Progenitor cell of endocrine pancreas (in vitro differentiated cells): ENCODE measurements around the gene RND2. TPM values are rescaled to one million over a fixed set of nuclear protein-coding genes. Genes with fewer than 3 reads are reported as not detected.

Source experiments
- DNase-seq: peaks from one replicate; pipeline ENCODE4 v3.0.0; 2021; ENCODE audit warnings: low spot score; ENCODE audit not compliant: unreplicated experiment
- H3K27ac Mint-ChIP-seq: 2 replicates; pipeline ENCODE4 v1.8.0; 2021; ENCODE audit warnings: mild to moderate bottlenecking, moderate library complexity, mixed read lengths
- H3K27me3 Mint-ChIP-seq: 2 replicates; pipeline ENCODE4 v1.8.0; 2021; ENCODE audit warnings: mixed read lengths
- H3K36me3 Mint-ChIP-seq: 2 replicates; pipeline ENCODE4 v1.8.0; 2022; ENCODE audit warnings: mixed read lengths; ENCODE audit not compliant: insufficient read depth
- H3K4me1 Mint-ChIP-seq: 2 replicates; pipeline ENCODE4 v1.8.0; 2021; ENCODE audit warnings: low read depth, mixed read lengths
- H3K4me3 Mint-ChIP-seq: 2 replicates; pipeline ENCODE4 v1.8.0; 2021; ENCODE audit warnings: low read depth, mild to moderate bottlenecking, moderate library complexity, mixed read lengths
- H3K9me3 Mint-ChIP-seq: 2 replicates; pipeline ENCODE4 v1.8.0; 2021; ENCODE audit warnings: low read depth, mixed read lengths
- CTCF ChIP-seq: fragments of 200-600 bp; sonication (generic); IDR thresholded peaks from one replicate; pipeline ENCODE4 v1.5.0; 2021; ENCODE audit warnings: antibody characterized with exemption, mild to moderate bottlenecking; ENCODE audit not compliant: unreplicated experiment
- total RNA-seq: library from RNA; stranded (reverse); gene quantifications from 2 replicates; pipeline ENCODE4 v1.2.1, GENCODE V29; 2021

The RND2 gene
- total RNA-seq, 1 donor from 2014 or later = 12.4 TPM

- TF ChIP-seq CTCF = no peak
- peaks cover 5% of the 10 kb centered on the region for H3K36me3 Mint-ChIP-seq
- peak overlapping the region; percentile 95 for H3K4me3 Mint-ChIP-seq
- H3K27ac Mint-ChIP-seq = peak overlapping the region; percentile 96
- peak; percentile 46 for DNase-seq
- H3K9me3 Mint-ChIP-seq = no peaks in the 10 kb centered on the region
- H3K27me3 Mint-ChIP-seq = no peaks in the 10 kb centered on the region
- peaks cover 31% of the 10 kb centered on the region for H3K4me1 Mint-ChIP-seq
Measured at GRCh38 chr17:43020789-43021740, 4.0 kb upstream of the RND2 start.

- no peaks in the 10 kb centered on the region for H3K27me3 Mint-ChIP-seq
- peaks cover 31% of the 10 kb centered on the region for H3K4me1 Mint-ChIP-seq
- peaks cover 5% of the 10 kb centered on the region for H3K36me3 Mint-ChIP-seq
- DNase-seq = peak; percentile 53
- peak within 1 kb of the TSS; percentile 96 for H3K27ac Mint-ChIP-seq
- peak within 1 kb of the TSS; percentile 95 for H3K4me3 Mint-ChIP-seq
- H3K9me3 Mint-ChIP-seq = no peaks in the 10 kb centered on the region
- TF ChIP-seq CTCF = no peak
Measured at GRCh38 chr17:43021741-43022512, 3.1 kb upstream of the RND2 start, which contains the start of gene VAT1. VAT1 (minus strand) TSS chr17:43022385; CDS start chr17:43022322, 63 bp downstream.

- Mint-ChIP-seq H3K27me3 (no peaks in the 10 kb centered on the region), H3K9me3 (no peaks in the 10 kb centered on the region), H3K36me3 (no peaks in the 10 kb centered on the region), H3K4me1 (peaks cover 12% of the 10 kb centered on the region), H3K4me3 (peak overlapping the region; percentile 83), H3K27ac (peak overlapping the region; percentile 90)
- DNase-seq = no peak
- TF ChIP-seq CTCF = no peak
Measured at GRCh38 chr17:43025290-43025657, 243 bp downstream of the RND2 start.

DNA sequence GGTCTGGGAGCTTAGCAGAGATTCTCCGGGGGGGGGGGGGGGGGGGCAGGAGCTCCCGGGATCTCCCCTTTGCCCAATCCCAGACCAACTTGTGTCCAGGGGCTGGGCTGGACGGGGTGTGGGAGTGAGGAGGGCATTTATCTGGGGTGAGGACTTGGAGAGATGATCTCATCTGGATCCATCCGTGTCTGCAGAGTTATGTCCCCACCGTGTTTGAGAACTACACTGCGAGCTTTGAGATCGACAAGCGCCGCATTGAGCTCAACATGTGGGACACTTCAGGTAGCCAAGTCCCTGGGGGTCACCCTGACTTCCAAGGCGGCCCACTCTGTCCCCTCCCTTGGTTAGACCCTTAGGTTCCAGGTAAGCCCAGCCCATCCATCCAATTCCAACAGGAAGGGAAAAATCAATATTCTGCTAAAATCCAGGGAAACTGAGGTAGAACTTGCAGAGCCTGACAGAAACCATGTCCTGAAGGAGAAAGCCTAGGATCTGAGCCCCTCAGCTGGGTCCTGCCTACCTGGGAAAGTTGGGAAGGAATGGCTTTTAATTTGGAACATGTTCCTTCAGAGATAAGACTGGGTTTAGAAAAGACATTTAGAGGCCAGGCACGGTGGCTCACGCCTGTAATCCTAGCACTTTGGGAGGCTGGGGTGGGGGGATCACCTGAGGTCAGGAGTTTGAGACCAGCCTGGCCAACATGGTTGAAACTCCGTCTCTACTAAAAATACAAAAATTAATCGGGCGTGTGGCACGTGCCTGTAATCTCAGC is 921 bp downstream of the RND2 start:
- H3K27ac Mint-ChIP-seq = peak overlapping the region; percentile 90
- H3K36me3 Mint-ChIP-seq = no peaks in the 10 kb centered on the region
- H3K9me3 Mint-ChIP-seq = no peaks in the 10 kb centered on the region

More for the DNA sequence above, 921 bp downstream of the RND2 start:
- no peaks in the 10 kb centered on the region for H3K27me3 Mint-ChIP-seq
- TF ChIP-seq CTCF = no peak
- peak overlapping the region; percentile 83 for H3K4me3 Mint-ChIP-seq
- peaks cover 9% of the 10 kb centered on the region for H3K4me1 Mint-ChIP-seq
- no peak for DNase-seq
